Neutrophil (primary cell): Measurements from ENCODE around the gene ARHGEF19.

Source experiments
- H3K27ac ChIP-seq: fragments of 200-600 bp; sonication (generic); 2 replicates; pipeline ENCODE4 v1.5.1; 2016; ENCODE audit warnings: mild to moderate bottlenecking, moderate library complexity
- H3K27me3 ChIP-seq: fragments of 200-600 bp; sonication (generic); 2 replicates; pipeline ENCODE4 v1.6.0; 2016; ENCODE audit warnings: mild to moderate bottlenecking
- H3K36me3 ChIP-seq: fragments of 200-600 bp; sonication (generic); 2 replicates; pipeline ENCODE4 v1.5.1; 2017
- H3K4me1 ChIP-seq, 2 experiments: fragments of 200-600 bp in 1 of 2; sonication (generic) in 1 of 2; 1 replicate in 1 of 2; 2 replicates in 1 of 2; pipeline versions ENCODE4 v1.5.1 to v1.6.1; 2013 to 2016; ENCODE audit warnings: low read depth in 1 of 2, low read length in 1 of 2, mild to moderate bottlenecking in 1 of 2, moderate library complexity in 1 of 2; ENCODE audit not compliant: control insufficient read depth in 1 of 2, insufficient read depth in 1 of 2
- H3K4me3 ChIP-seq, 2 experiments: fragments of 200-600 bp in 1 of 2; sonication (generic) in 1 of 2; 1 replicate in 1 of 2; 2 replicates in 1 of 2; pipeline ENCODE4 v1.5.1; 2013 to 2016; ENCODE audit warnings: low read depth in 1 of 2, low read length in 1 of 2, mild to moderate bottlenecking in 1 of 2, moderate library complexity in 1 of 2
- H3K9me3 ChIP-seq: fragments of 200-600 bp; sonication (generic); 2 replicates; pipeline ENCODE4 v1.5.1; 2016
- TF ChIP-seq, protein P1 (sequence below): fragments of 200-600 bp; sonication (generic); IDR thresholded peaks from 2 replicates; pipeline ENCODE4 v1.5.1; 2016; ENCODE audit warnings: antibody characterized with exemption

ARHGEF19 gene

DNA sequence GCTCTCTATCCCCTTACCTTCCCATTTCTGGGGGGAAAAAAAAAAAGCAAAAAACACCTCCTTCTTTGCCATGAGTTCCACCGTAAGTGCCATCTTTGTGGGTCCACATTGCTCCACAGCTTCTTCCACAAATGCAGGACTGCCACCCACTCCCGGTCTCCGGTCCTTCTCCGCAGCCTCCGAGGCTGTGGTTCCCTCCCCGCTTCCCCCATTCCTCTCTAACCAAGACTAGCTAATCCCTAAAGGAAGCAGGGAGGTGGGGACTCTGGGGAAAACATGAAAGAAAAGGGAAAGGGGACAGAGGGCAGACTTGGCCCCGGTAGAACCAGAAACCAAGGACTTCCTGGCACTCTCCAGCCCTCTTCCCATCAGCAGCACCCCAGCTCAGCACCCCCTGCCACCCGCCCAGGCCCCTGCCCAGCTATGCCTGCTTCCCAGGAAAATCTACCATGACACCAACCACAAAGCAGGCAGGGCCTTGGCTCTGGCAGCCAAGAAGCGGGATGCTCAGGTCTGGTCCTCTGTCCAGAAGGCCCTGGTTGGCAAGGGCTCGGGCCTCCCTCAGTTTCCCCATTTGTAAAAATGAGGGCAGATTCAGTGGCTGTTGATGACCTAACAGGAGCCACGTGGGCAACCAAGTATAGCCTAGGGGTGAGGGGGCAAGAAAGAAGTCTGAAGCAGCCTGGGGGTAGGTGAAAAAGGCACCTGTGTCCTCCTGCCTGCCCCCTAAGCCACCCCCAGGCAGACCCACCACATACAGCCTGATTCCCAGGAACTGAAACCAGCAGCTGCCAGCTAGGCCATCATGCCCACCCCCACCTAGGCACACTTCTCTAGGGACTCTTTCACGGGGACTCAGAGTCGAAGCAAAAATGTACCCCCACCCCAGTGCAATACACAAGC is 59.1 kb downstream of the ARHGEF19 start:
- Histone ChIP-seq H3K36me3 (no peaks in the 10 kb centered on the region), H3K4me1 (peaks cover 32 to 34% of the 10 kb centered on the region in 2 experiments), H3K4me3 (no peak overlapping the region), H3K9me3 (no peaks in the 10 kb centered on the region), H3K27me3 (peaks cover 72% of the 10 kb centered on the region), H3K27ac (no peak overlapping the region)
- TF ChIP-seq, protein P1, sequence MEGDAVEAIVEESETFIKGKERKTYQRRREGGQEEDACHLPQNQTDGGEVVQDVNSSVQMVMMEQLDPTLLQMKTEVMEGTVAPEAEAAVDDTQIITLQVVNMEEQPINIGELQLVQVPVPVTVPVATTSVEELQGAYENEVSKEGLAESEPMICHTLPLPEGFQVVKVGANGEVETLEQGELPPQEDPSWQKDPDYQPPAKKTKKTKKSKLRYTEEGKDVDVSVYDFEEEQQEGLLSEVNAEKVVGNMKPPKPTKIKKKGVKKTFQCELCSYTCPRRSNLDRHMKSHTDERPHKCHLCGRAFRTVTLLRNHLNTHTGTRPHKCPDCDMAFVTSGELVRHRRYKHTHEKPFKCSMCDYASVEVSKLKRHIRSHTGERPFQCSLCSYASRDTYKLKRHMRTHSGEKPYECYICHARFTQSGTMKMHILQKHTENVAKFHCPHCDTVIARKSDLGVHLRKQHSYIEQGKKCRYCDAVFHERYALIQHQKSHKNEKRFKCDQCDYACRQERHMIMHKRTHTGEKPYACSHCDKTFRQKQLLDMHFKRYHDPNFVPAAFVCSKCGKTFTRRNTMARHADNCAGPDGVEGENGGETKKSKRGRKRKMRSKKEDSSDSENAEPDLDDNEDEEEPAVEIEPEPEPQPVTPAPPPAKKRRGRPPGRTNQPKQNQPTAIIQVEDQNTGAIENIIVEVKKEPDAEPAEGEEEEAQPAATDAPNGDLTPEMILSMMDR = no peak

GRCh38 chr1:16152481-16153087 is 59.9 kb downstream of the ARHGEF19 start:
- TF ChIP-seq, protein P1 = no peak
- Histone ChIP-seq H3K4me1 (peaks cover 32 to 34% of the 10 kb centered on the region in 2 experiments), H3K36me3 (no peaks in the 10 kb centered on the region), H3K9me3 (no peaks in the 10 kb centered on the region), H3K27ac (no peak overlapping the region), H3K27me3 (peaks cover 67% of the 10 kb centered on the region), H3K4me3 (no peak overlapping the region)

- no peak overlapping the region for H3K4me3 ChIP-seq
Measured at GRCh38 chr1:16151995-16152384, 60.5 kb downstream of the ARHGEF19 start.

DNA sequence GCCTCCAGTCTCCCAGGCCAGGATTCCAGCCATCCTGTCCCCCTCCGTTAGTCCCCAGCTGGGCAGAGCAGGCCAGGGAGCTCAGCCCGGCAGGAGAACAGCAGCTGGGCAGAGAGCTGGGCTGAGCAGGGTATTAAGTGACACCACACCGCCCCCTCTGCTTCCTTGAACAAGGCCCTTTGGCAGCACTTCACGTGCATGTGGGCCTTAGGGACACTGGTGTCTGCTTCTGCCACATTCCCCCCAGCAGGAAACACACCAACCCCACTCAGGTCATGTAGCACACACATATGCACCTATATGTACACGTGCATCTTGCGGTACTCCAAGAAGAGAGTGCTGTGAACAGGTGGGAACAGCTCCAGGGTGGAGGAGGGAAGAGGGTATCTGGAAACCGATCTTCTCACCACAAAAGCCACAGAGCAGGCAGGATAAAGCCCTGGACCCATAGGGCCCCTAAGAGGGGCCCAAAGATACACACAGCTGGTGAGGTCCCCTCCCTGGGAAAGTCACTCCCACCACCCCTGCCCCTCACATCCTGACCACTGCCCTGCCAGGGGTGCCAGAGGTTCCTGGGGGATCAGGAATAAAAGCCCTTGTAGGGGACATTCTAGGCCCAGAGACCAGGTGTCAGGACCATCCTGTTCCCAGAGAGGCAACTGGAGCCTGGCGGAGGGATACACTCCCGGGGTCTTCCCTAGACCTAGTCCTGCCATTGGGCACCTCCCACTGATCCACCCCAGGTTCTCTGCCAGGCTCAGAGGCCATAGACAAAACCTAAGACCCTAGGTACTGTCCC is 61.1 kb downstream of the ARHGEF19 start:
- Histone ChIP-seq H3K27me3 (peaks cover 56% of the 10 kb centered on the region), H3K36me3 (no peaks in the 10 kb centered on the region)

More at GRCh38 chr1:16151995-16152384, 60.5 kb downstream of the ARHGEF19 start:
- TF ChIP-seq, protein P1 = no peak
- no peaks in the 10 kb centered on the region for H3K9me3 ChIP-seq
- no peaks in the 10 kb centered on the region for H3K36me3 ChIP-seq
- H3K4me1 ChIP-seq = peaks cover 31 to 33% of the 10 kb centered on the region in 2 experiments
- H3K27ac ChIP-seq = no peak overlapping the region
- peaks cover 62% of the 10 kb centered on the region for H3K27me3 ChIP-seq

DNA sequence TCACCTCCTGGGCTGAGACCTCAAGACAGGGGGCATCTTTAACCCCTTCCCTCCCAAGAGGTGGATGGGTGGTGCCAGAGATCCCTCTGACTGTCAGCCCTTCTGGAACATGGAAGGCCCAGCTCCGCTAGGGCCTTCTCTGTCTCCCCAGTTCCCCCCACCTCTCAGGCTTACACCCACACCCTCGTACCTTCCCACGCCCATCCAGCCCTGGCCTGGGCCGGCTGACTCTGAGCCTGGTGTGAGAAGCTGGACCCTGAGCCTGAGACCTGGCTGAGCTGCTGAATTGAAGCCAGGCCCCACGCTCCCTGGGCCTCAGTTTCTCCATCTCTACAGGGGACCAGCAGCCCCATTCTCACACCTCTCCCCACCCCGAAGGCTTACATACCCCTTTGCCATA is 61.9 kb downstream of the ARHGEF19 start:
- TF ChIP-seq, protein P1 = no peak
- Histone ChIP-seq H3K36me3 (no peaks in the 10 kb centered on the region), H3K4me3 (no peak overlapping the region), H3K27me3 (peaks cover 47% of the 10 kb centered on the region), H3K4me1 (peaks cover 16 to 18% of the 10 kb centered on the region in 2 experiments), H3K9me3 (no peaks in the 10 kb centered on the region), H3K27ac (no peak overlapping the region)

More for the DNA sequence above, 61.1 kb downstream of the ARHGEF19 start:
- TF ChIP-seq, protein P1 = no peak
- Histone ChIP-seq H3K4me1 (peaks cover 25 to 27% of the 10 kb centered on the region in 2 experiments), H3K9me3 (no peaks in the 10 kb centered on the region), H3K4me3 (no peak overlapping the region), H3K27ac (no peak overlapping the region)
